ENCODE results near the gene COPS7B. TPM values are rescaled to one million over a fixed set of nuclear protein-coding genes. Genes with fewer than 3 reads are reported as not detected.

The COPS7B gene
- total and polyA plus RNA-seq, 3 donors from 2014 or later = 68.8 to 84.8 (median 71.2) TPM

DNA sequence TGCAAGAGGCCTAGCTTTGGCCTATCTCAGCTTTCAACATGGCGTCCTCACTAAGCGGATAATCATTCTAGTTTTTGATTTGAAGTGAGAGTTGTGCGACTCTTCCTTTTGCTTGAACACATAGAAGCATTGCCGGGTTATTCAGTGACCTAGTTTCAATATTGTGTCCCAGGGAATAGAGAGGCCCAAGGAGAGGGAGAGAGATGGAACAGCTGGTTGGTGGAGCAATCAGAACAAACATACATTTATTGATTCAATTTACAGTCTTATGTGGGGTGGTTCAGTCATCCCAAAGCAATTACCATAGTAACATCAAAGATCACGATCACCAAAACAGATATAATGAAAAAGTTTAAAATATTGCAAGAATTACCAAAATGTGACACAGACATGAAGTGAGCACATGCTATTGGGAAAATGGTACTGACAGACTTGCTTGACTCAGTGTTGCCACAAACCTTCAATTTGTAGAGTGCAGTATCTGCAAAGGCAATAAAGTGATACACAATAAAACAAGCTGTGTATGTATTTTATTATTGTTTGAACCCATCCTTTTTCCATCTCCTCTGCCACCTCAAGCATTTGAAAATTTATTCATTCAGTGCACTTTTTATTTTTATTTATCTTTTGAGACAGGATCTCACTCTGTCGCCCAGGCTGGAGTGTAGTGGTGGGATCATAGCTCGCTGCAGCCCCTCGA is 30.2 kb downstream of the COPS7B start:
- TF ChIP-seq, protein P1, sequence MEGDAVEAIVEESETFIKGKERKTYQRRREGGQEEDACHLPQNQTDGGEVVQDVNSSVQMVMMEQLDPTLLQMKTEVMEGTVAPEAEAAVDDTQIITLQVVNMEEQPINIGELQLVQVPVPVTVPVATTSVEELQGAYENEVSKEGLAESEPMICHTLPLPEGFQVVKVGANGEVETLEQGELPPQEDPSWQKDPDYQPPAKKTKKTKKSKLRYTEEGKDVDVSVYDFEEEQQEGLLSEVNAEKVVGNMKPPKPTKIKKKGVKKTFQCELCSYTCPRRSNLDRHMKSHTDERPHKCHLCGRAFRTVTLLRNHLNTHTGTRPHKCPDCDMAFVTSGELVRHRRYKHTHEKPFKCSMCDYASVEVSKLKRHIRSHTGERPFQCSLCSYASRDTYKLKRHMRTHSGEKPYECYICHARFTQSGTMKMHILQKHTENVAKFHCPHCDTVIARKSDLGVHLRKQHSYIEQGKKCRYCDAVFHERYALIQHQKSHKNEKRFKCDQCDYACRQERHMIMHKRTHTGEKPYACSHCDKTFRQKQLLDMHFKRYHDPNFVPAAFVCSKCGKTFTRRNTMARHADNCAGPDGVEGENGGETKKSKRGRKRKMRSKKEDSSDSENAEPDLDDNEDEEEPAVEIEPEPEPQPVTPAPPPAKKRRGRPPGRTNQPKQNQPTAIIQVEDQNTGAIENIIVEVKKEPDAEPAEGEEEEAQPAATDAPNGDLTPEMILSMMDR (IDR thresholded peaks at IDR 0.05) = no peak
- TF ChIP-seq POLR2A (IDR thresholded peaks at IDR 0.05) = no peak
- Histone ChIP-seq H3K36me3 (ENCODE audit: low read depth, missing control alignments) (no peaks in the 10 kb centered on the region), H3K27me3 (no peaks in the 10 kb centered on the region), H3K27ac (no peak overlapping the region), H3K4me3 (no peak overlapping the region), H3K4me1 (no peaks in the 10 kb centered on the region), H3K9me3 (no peaks in the 10 kb centered on the region)
- intact Hi-C loops (cut with DNase I; ENCODE audit: low total_unique reads) = no loop called here
- DNase-seq = no peak
- WGBS, 2 donors = 88 to 97% methylated on average over 8 of the region's 8 CpGs

DNA sequence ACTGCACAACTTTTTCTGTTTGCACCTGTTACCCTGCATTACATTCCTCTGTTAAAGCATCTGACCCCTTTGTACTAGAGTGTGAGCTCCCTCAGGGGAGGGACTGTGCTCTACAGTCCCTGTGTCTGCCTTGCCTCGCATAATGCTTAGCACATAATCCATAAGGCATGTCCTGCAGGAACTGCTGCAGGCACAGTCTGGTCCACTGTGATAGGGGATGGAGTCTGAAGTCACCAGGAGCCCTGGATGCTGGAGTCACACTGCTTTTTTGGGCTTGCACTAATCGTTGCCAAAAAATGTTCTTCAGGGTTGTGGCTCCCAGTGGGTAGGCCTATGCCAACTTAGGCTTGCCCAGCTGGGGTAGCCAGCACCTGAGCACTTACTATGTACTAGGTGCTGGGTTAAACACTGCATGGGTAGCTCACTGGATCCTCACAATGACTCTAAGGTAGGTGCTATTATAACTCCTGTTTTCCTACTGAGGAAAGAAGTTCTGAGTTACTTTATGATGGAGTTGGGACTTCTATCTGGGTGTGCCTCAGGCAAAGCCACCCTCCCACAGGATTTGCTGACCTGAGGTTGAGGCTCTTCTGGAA is 33.3 kb downstream of the COPS7B start:
- Histone ChIP-seq H3K9me3 (no peaks in the 10 kb centered on the region), H3K36me3 (ENCODE audit: low read depth, missing control alignments) (no peaks in the 10 kb centered on the region), H3K4me1 (no peaks in the 10 kb centered on the region), H3K4me3 (no peak overlapping the region), H3K27ac (no peak overlapping the region), H3K27me3 (no peaks in the 10 kb centered on the region)
- intact Hi-C loops (cut with DNase I; ENCODE audit: low total_unique reads) = no loop called here
- no peak for TF ChIP-seq POLR2A (IDR thresholded peaks at IDR 0.05)
- TF ChIP-seq, protein P1 (IDR thresholded peaks at IDR 0.05) = no peak
- WGBS, 2 donors = 62 to 80% methylated on average over 2 of the region's 2 CpGs
- DNase-seq = no peak

DNA sequence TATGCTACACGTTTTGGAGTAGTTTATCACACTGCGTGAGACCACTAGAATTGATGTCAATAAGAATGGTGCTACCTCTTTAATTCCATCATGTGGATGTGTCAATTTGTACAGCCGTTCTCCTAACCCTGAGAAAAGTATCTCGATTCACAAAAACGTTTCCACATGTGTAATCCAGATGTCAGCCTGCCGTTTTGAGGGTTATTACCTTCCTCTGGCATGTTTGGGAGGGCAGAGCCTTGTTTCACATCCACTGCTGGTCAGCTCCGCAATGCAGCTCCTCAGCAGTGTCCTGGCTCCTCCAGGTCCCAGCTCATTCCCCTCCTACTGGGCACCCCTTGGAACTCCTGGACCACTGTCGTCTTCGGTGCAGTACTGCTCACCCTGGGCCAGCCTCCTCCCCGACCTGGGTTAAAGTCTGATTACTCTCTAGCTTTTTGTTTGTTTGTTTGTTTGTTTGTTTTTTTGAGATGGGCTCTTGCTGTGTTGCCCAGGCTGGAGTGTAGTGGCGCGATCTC is 34.6 kb downstream of the COPS7B start:
- DNase-seq = no peak
- 53 to 73% methylated on average over 12 of the region's 12 CpGs for WGBS, 2 donors
- no peaks in the 10 kb centered on the region for H3K36me3 ChIP-seq (ENCODE audit: low read depth, missing control alignments)
- no peak overlapping the region for H3K27ac ChIP-seq
- no peak overlapping the region for H3K4me3 ChIP-seq
- TF ChIP-seq, protein P1 (IDR thresholded peaks at IDR 0.05) = no peak
- no peak for TF ChIP-seq POLR2A (IDR thresholded peaks at IDR 0.05)
- no peaks in the 10 kb centered on the region for H3K27me3 ChIP-seq
- H3K9me3 ChIP-seq = no peaks in the 10 kb centered on the region
- intact Hi-C loops (cut with DNase I; ENCODE audit: low total_unique reads) = no loop called here
- no peaks in the 10 kb centered on the region for H3K4me1 ChIP-seq

GRCh38 chr2:231821908-231822307 is 35.7 kb downstream of the COPS7B start:
- TF ChIP-seq POLR2A (IDR thresholded peaks at IDR 0.05) = no peak
- TF ChIP-seq, protein P1 (IDR thresholded peaks at IDR 0.05) = no peak
- WGBS, 2 donors = 42 to 52% methylated on average over 3 of the region's 3 CpGs
- H3K27me3 ChIP-seq = no peaks in the 10 kb centered on the region
- no peaks in the 10 kb centered on the region for H3K9me3 ChIP-seq
- H3K27ac ChIP-seq = no peak overlapping the region
- intact Hi-C loops (cut with DNase I; ENCODE audit: low total_unique reads) = no loop called here
- no peak for DNase-seq
- no peaks in the 10 kb centered on the region for H3K4me1 ChIP-seq
- no peak overlapping the region for H3K4me3 ChIP-seq
- no peaks in the 10 kb centered on the region for H3K36me3 ChIP-seq (ENCODE audit: low read depth, missing control alignments)
